Measurements from ENCODE around the gene TEX54. TPM values are rescaled to one million over a fixed set of nuclear protein-coding genes. Genes with fewer than 3 reads are reported as not detected.
"Not testable (repeated sequence)": the region's sequence is repeated elsewhere in the genome, so short reads cannot be mapped to it uniquely, and the experiment has no call there.

TEX54 gene
- total and polyA plus RNA-seq, 7 experiments from 2014 or later: 0.89 to 2.1 (median 1.6) TPM; not detected in 4

DNA sequence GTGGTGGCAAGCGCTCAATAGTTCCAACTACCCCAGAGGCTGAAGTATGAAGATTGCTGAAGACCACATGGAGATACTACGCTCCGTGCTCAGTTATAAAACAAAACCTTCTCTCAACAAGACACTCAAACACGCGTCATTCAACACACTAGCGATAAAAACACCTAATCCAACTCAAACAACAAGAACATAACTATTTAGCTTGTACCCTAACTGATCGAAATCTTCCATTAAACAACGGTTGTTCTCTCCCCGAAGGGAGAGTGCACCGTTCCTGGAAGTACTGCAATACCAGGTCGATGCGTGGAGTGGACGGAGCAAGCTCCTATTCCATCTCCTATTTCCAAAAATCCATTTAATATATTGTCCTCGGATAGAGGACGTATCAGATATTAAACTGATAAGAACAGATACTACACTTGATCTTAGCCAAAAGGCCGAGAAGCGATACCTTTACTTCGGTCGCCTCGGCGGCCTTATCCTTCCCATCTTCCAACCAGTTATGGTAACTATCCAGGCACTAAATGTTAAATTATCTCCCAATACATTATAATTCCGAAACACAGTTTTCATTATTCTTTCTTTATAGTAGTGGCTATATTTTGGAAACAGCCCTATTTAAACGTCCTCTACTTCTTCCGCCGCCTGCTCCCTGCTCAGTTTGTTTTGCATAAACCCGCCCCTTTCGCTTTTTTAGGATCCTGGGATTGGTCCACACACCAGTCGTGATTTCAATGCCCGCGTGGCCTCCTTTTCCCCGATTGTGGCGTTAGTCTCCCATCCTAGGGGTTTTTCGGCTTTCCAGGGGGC, 8.9 kb upstream of the TEX54 start:
- Histone ChIP-seq H3K27me3 (ENCODE audit: control insufficient read depth in 2 of 2, insufficient read depth in 2 of 2, low read length in 2 of 2) (no peaks in the 10 kb centered on the region), H3K4me3 (ENCODE audit: low read length) (peak overlapping the region; percentile 73), H3K9me3 (ENCODE audit: control insufficient read depth in 2 of 3, low read length in 3 of 3) (no peaks in the 10 kb centered on the region), H3K4me1 (ENCODE audit: control insufficient read depth in 2 of 2, insufficient read depth in 2 of 2, low read length in 2 of 2) (peaks cover 9 to 22% of the 10 kb centered on the region in 2 donors), H3K36me3 (ENCODE audit: control insufficient read depth in 2 of 3, insufficient read depth in 3 of 3, low read length in 3 of 3) (peaks cover 0 to 10% (median 0%) of the 10 kb centered on the region in 3 experiments), H3K27ac (ENCODE audit: low read depth, low read length) (peak overlapping the region; percentile 99)
- Mint-ChIP-seq H3K36me3 (peaks cover 5 to 10% (median 7%) of the 10 kb centered on the region in 5 donors), H3K4me1 (peaks cover 15 to 31% (median 26%) of the 10 kb centered on the region in 7 donors), H3K27me3 (peaks cover 0 to 6% (median 0%) of the 10 kb centered on the region in 5 donors), H3K27ac (no peak overlapping the region), H3K4me3 (no peak overlapping the region), H3K9me3 (no peaks in the 10 kb centered on the region)
- intact Hi-C loops (cut with micrococcal nuclease): loop anchor here (1.0 to 5.0 kb wide), 9 partner anchors 14 to 286 kb away; partner anchors contain the start of genes EML3 (in 1 of the 2), ROM1 (in 1 of the 2), TMEM179B (in 1 of the 2) and ZBTB3 (in 1 of the 2)
- ATAC-seq (peak; percentile 71), DNase-seq (peak; percentile 68 to 94 (median 88))
- CTCF ChIA-PET: interaction anchor here (0.7 to 2.6 kb wide), 5 partner anchors 12 to 268 kb away, joined by 4 to 12 read pairs (median 9); partner anchors contain the start of genes HNRNPUL2, POLR2G and TTC9C
- POLR2A ChIA-PET: interaction anchor here (0.6 to 3.4 kb wide), 75 partner anchors 9 to 1961 kb away, joined by 3 to 379 read pairs (median 5); partner anchors contain the start of genes B3GAT3, BAD, BSCL2 and C11orf98

DNA sequence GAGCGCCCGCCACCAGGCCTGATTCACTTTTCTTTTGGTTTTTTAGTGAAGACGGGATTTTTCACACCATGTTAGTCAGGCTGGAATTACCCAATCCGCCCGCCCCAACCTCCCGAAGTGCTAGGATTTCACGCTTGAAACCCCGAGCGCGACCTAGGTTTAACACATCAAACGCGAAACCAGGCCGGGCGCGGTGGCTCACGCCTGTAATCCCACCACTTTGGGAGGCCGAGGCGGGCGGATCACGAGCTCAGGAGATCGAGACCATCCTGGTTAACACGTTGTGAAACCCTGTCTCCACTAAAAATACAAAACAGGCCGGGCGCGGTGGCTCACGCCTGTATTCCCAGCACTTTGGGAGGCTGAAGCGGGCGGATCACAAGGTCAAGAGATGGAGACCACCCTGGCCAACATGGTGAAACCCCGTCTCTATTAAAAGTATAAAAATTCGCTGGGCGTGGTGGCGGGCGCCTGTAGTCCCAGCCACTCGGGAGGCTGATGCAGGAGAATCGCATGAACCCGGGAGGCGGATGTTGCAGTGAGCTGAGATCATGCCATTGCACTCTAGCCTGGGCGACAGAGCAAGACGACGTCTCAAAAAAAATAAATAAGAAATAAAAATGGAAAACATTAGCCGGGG, 8.2 kb upstream of the TEX54 start:
- Mint-ChIP-seq H3K4me1 (peaks cover 15 to 34% (median 28%) of the 10 kb centered on the region in 7 donors), H3K36me3 (peaks cover 5 to 14% (median 7%) of the 10 kb centered on the region in 5 donors)
- not testable (repeated sequence) for H3K9me3 Mint-ChIP-seq; H3K9me3 ChIP-seq (ENCODE audit: control insufficient read depth in 2 of 3, low read length in 3 of 3); H3K27me3 ChIP-seq (ENCODE audit: control insufficient read depth in 2 of 2, insufficient read depth in 2 of 2, low read length in 2 of 2); H3K27ac Mint-ChIP-seq; H3K4me3 Mint-ChIP-seq; H3K27me3 Mint-ChIP-seq
- peak in 4 of 9 donors; percentile 65 to 86 (median 76) for DNase-seq
- ChIA-PET POLR2A (interaction anchor here (0.6 to 3.4 kb wide), 75 partner anchors 9 to 1962 kb away, joined by 3 to 379 read pairs (median 5); partner anchors contain the start of genes B3GAT3, BAD, BSCL2 and C11orf98), CTCF (interaction anchor here (0.7 to 2.6 kb wide), 5 partner anchors 13 to 267 kb away, joined by 4 to 12 read pairs (median 9); partner anchors contain the start of genes HNRNPUL2, POLR2G and TTC9C)
- Histone ChIP-seq H3K27ac (ENCODE audit: low read depth, low read length) (peak overlapping the region; percentile 99), H3K4me1 (ENCODE audit: control insufficient read depth in 2 of 2, insufficient read depth in 2 of 2, low read length in 2 of 2) (peaks cover 9 to 22% of the 10 kb centered on the region in 2 donors), H3K4me3 (ENCODE audit: low read length) (peak overlapping the region; percentile 73), H3K36me3 (ENCODE audit: control insufficient read depth in 2 of 3, insufficient read depth in 3 of 3, low read length in 3 of 3) (peaks cover 0 to 17% (median 0%) of the 10 kb centered on the region in 3 experiments)
- intact Hi-C loops (cut with micrococcal nuclease): loop anchor here (1.0 to 5.0 kb wide), 8 partner anchors 9 to 290 kb away; partner anchors contain the start of genes TMEM179B (in 2 of the 2), EML3 (in 1 of the 2), ROM1 (in 1 of the 2) and STX5 (in 1 of the 2)
- ATAC-seq: peak; percentile 44

DNA sequence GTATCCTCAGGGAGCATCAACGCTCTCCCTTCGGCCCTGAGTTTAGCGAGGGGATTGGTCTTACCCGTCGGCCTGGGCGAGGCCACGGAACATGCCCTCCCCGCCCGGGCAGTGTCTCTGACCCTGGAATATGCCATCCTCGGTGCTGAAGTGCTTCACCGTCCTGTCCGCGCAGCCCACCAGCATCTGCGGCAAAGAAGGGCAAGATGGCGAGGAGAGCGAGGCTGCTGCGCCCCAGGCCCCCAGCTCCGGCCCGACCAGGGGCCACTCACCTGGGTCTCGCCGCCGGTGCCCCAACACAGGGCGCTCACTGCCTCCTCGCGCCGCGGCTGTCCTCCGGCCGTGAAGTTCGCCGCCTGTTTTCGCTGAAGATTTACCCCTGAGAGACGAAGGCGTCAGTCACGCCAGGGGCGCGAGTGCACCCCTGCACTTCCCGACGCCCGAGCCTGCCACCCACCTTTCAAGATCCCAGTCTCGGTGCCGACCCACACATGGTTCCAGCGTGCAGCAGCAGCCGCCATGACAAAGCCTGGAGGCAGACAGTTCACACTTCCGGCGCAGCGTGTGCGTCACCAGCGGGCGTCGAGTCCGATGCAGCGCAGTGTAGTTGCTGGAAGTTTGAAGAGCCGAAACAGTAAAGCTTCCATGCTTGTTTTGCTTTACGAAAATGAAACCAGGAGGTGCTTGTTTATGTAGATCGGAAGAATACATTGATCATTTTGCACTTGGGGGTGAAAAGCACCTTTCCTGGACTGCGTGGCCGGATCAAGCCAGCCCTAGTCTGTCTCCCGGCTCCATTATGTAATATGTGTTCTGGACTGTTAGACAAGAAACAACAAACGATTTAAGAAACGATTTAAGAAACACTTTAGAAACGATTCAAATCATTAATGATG, 6.7 kb upstream of the TEX54 start, which contains the start of gene WDR74:
TSS of gene WDR74 (minus strand) at position 541 of the 896 bp plus-strand sequence. CDS start at position 521, 20 bp downstream.
- Histone ChIP-seq H3K36me3 (ENCODE audit: control insufficient read depth in 2 of 3, insufficient read depth in 3 of 3, low read length in 3 of 3) (peaks cover 0 to 32% (median 10%) of the 10 kb centered on the region in 3 experiments), H3K9me3 (ENCODE audit: control insufficient read depth in 2 of 3, low read length in 3 of 3) (no peaks in the 10 kb centered on the region), H3K27me3 (ENCODE audit: control insufficient read depth in 2 of 2, insufficient read depth in 2 of 2, low read length in 2 of 2) (no peaks in the 10 kb centered on the region), H3K4me1 (ENCODE audit: control insufficient read depth in 2 of 2, insufficient read depth in 2 of 2, low read length in 2 of 2) (peaks cover 9 to 22% of the 10 kb centered on the region in 2 donors), H3K27ac (ENCODE audit: low read depth, low read length) (peak within 1 kb of the TSS; percentile 99), H3K4me3 (ENCODE audit: low read length) (peak within 1 kb of the TSS; percentile 73)
- ChIA-PET CTCF (interaction anchor here (0.5 to 2.6 kb wide), 4 partner anchors 15 to 441 kb away, joined by 3 to 12 read pairs (median 6); partner anchors contain the start of genes HNRNPUL2 and TTC9C), POLR2A (interaction anchor here (0.7 to 3.4 kb wide), 34 partner anchors 7 to 1963 kb away, joined by 3 to 379 read pairs (median 12); partner anchors contain the start of genes BSCL2, C11orf98, CSKMT and GNG3)
- H3K36me3 Mint-ChIP-seq: peaks cover 10 to 23% (median 10%) of the 10 kb centered on the region in 5 donors
- DNase-seq (peak; percentile 74 to 96 (median 92)), ATAC-seq (peak; percentile 59)
- intact Hi-C loops (cut with micrococcal nuclease): loop anchor here (1.0 kb wide), 9 partner anchors 8 to 284 kb away; partner anchors contain the start of genes HNRNPUL2 (in 2 of the 2), NXF1 (in 2 of the 2), TAF6L (in 2 of the 2) and POLR2G (in 1 of the 2)
- no peak within 1 kb of the TSS for H3K27ac Mint-ChIP-seq
- no peaks in the 10 kb centered on the region for H3K9me3 Mint-ChIP-seq
- peaks cover 15 to 41% (median 34%) of the 10 kb centered on the region in 7 donors for H3K4me1 Mint-ChIP-seq
- H3K27me3 Mint-ChIP-seq: peaks cover 0 to 6% (median 0%) of the 10 kb centered on the region in 5 donors
- H3K4me3 Mint-ChIP-seq: no peak within 1 kb of the TSS

DNA sequence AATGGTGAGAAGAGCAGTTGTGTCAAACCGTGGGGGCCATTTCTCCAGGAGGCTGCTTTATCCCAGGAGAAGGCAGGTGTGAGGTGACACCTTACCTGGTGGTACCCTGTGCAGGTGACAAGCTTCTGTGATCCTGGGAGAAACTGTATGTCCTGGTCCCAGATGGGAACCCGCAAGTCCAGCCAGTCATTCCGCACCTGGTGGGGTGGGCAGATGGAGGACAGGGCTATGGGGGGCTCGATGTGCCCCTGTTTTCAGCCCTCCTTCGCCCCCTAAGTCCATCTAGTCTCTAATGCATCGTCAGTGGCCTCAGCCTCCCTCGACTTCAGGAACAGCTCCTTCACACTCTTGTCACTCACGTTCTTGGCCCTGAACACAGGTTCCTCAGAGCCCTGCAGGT, 2.7 kb upstream of the TEX54 start:
- Mint-ChIP-seq H3K36me3 (peaks cover 10 to 23% (median 10%) of the 10 kb centered on the region in 5 donors), H3K27me3 (peaks cover 0 to 6% (median 0%) of the 10 kb centered on the region in 5 donors), H3K4me3 (peak overlapping the region in 1 of 10 donors; percentile 19), H3K9me3 (no peaks in the 10 kb centered on the region), H3K27ac (peak overlapping the region in 6 of 9 donors; percentile 28 to 64 (median 46)), H3K4me1 (peaks cover 23 to 55% (median 49%) of the 10 kb centered on the region in 7 donors)
- POLR2A ChIA-PET: interaction anchor here (0.8 to 7.5 kb wide), 2 partner anchors 18 to 38 kb away, joined by 3 to 122 read pairs; no protein-coding TSS in a partner anchor
- intact Hi-C loops (cut with micrococcal nuclease): no loop called here
- DNase-seq: no peak
- Histone ChIP-seq H3K36me3 (ENCODE audit: control insufficient read depth in 2 of 3, insufficient read depth in 3 of 3, low read length in 3 of 3) (peaks cover 0 to 48% (median 10%) of the 10 kb centered on the region in 3 experiments), H3K4me3 (ENCODE audit: low read length) (no peak overlapping the region), H3K9me3 (ENCODE audit: control insufficient read depth in 2 of 3, low read length in 3 of 3) (no peaks in the 10 kb centered on the region), H3K27ac (ENCODE audit: low read depth, low read length) (no peak overlapping the region), H3K27me3 (ENCODE audit: control insufficient read depth in 2 of 2, insufficient read depth in 2 of 2, low read length in 2 of 2) (no peaks in the 10 kb centered on the region), H3K4me1 (ENCODE audit: control insufficient read depth in 2 of 2, insufficient read depth in 2 of 2, low read length in 2 of 2) (peaks cover 14 to 28% of the 10 kb centered on the region in 2 donors)
- CTCF ChIA-PET: no interaction called here
- ATAC-seq: no peak
